PC-9 (cell line): ENCODE measurements around the gene LRRC23. TPM values are rescaled to one million over a fixed set of nuclear protein-coding genes. Genes with fewer than 3 reads are reported as not detected.

Experiments used
- BruUV-seq: library from RNA; stranded (reverse); fragments of 400-500 nt; replicated peaks from 2 replicates; lab custom pipeline; 2021; lab: Mats Ljungman, UMichigan
- CTCF ChIA-PET: fragments of 300-600 bp; sonication (Branson Sonifier 250); formaldehyde crosslinking; loops from one replicate; lab custom pipeline; 2022; ENCODE audit warnings: antibody characterized with exemption; lab: Charles Lee
- POLR2A ChIA-PET: fragments of 300-600 bp; sonication (Branson Sonifier 250); formaldehyde crosslinking; loops from one replicate; lab custom pipeline; 2022; ENCODE audit warnings: antibody characterized with exemption; ENCODE audit not compliant: unreplicated experiment; lab: Charles Lee
- DNase-seq, 2 experiments: peaks; one replicate each; pipeline versions ENCODE4 v3.0.0 to v3.0.0-alpha.2; 2015 to 2022; ENCODE audit warnings: mixed read lengths in 1 of 2
- H2AFZ ChIP-seq: fragments of 200-600 bp; sonication (generic); 2 replicates; pipeline ENCODE4 v1.8.1; 2017; ENCODE audit warnings: antibody characterized with exemption
- H3F3A ChIP-seq: fragments of 200-600 bp; sonication (generic); 2 replicates; pipeline ENCODE4 v1.8.1; 2017; ENCODE audit warnings: antibody characterized with exemption, mild to moderate bottlenecking, low read depth; ENCODE audit not compliant: insufficient read depth
- H3K27ac ChIP-seq: fragments of 200-600 bp; sonication (generic); 2 replicates; pipeline ENCODE4 v1.6.1; 2016; ENCODE audit warnings: mixed run types
- H3K27me3 ChIP-seq: fragments of 200-600 bp; sonication (generic); 2 replicates; pipeline ENCODE4 v1.6.1; 2016; ENCODE audit warnings: low read depth, mixed run types; ENCODE audit not compliant: insufficient read depth
- H3K36me3 ChIP-seq: fragments of 200-600 bp; sonication (generic); 2 replicates; pipeline ENCODE4 v1.6.1; 2016; ENCODE audit warnings: low read depth, mixed run types
- H3K4me1 ChIP-seq: fragments of 200-600 bp; sonication (generic); replicated peaks from 2 replicates; pipeline ENCODE4 v1.6.1; 2016; ENCODE audit warnings: mixed run types; ENCODE audit not compliant: insufficient read depth
- H3K4me2 ChIP-seq: fragments of 200-600 bp; sonication (generic); 2 replicates; pipeline ENCODE4 v1.6.1; 2017; ENCODE audit warnings: mixed run types
- H3K4me3 ChIP-seq: fragments of 200-600 bp; sonication (generic); 2 replicates; pipeline ENCODE4 v1.6.1; 2016; ENCODE audit warnings: mixed run types
- H3K79me2 ChIP-seq: fragments of 200-600 bp; sonication (generic); 2 replicates; pipeline ENCODE4 v1.6.1; 2017; ENCODE audit warnings: low read depth, mixed run types
- H3K9me2 ChIP-seq: fragments of 200-600 bp; sonication (generic); 2 replicates; pipeline ENCODE4 v1.8.1; 2017; ENCODE audit warnings: mild to moderate bottlenecking; ENCODE audit not compliant: insufficient read depth
- H3K9me3 ChIP-seq: fragments of 200-600 bp; sonication (generic); 2 replicates; pipeline ENCODE4 v1.8.1; 2016; ENCODE audit warnings: low read depth; ENCODE audit not compliant: insufficient read depth
- H4K20me1 ChIP-seq: fragments of 200-600 bp; sonication (generic); 2 replicates; pipeline ENCODE4 v1.8.1; 2017; ENCODE audit not compliant: insufficient read depth
- EZH2 ChIP-seq: fragments of 200-600 bp; sonication (generic); IDR thresholded peaks from 2 replicates; pipeline ENCODE4 v1.8.0; 2017; ENCODE audit warnings: antibody characterized with exemption, low read depth
- intact Hi-C: fragments of 100-400 bp; cut with micrococcal nuclease; formaldehyde crosslinking; loops from one replicate; pipeline ENCODE4 v1.10.0; 2022; ENCODE audit not compliant: unreplicated experiment
- total RNA-seq: library from RNA; stranded (reverse); gene quantifications from 2 replicates; pipeline ENCODE4 v1.2.3, GENCODE V29; 2021
- TF ChIP-seq, protein P1 (sequence below): fragments of 200-600 bp; sonication (generic); conservative IDR thresholded peaks from 2 replicates; pipeline ENCODE4 v1.6.1; 2017; ENCODE audit warnings: mixed run types, antibody characterized with exemption, mild to moderate bottlenecking, moderate library complexity

The LRRC23 gene
- total RNA-seq, 1 experiment from 2014 or later, result 29.3 TPM

DNA sequence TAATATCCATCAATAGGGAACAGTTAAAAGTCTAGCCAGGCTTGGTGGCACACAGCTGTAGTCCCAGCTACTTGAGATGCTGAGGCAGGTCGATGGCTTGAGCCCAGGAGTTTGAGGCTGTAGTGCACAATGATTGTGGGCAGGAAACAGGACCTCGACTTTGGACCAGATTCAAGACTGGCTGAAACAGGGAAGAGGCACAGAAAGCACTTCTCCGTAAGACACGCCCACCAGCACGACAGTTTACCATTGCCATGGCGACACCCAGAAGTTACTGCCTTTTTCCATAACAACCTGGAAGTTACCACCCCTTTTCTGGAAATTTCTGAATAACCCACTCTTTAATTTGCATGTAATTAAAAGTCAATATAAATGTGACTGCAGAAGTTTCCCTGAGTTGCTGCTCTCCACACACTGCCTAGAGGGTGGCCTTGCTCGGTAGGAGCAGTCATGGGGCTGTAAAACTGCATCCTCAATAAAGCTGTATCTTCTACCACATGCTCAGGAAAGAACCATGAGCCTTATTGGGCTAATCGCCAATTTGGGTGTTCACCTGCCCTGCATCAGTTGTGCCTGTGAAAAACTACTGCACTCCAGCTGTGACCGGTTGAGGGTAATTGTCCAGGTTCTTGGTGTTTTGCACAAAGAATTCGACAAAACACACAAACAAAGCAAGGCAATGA is 4.6 kb upstream of the LRRC23 start:
- DNase-seq, result no peak
- TF ChIP-seq, protein P1, sequence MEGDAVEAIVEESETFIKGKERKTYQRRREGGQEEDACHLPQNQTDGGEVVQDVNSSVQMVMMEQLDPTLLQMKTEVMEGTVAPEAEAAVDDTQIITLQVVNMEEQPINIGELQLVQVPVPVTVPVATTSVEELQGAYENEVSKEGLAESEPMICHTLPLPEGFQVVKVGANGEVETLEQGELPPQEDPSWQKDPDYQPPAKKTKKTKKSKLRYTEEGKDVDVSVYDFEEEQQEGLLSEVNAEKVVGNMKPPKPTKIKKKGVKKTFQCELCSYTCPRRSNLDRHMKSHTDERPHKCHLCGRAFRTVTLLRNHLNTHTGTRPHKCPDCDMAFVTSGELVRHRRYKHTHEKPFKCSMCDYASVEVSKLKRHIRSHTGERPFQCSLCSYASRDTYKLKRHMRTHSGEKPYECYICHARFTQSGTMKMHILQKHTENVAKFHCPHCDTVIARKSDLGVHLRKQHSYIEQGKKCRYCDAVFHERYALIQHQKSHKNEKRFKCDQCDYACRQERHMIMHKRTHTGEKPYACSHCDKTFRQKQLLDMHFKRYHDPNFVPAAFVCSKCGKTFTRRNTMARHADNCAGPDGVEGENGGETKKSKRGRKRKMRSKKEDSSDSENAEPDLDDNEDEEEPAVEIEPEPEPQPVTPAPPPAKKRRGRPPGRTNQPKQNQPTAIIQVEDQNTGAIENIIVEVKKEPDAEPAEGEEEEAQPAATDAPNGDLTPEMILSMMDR, result no peak
- TF ChIP-seq EZH2, result no peak
- no peak overlapping the region for H3K27ac ChIP-seq
- H3K4me3 ChIP-seq, result no peak overlapping the region
- no peaks in the 10 kb centered on the region for H3K79me2 ChIP-seq
- H4K20me1 ChIP-seq, result no peaks in the 10 kb centered on the region
- H3K9me2 ChIP-seq, result no peaks in the 10 kb centered on the region
- no peak overlapping the region for H3K4me2 ChIP-seq
- H3K36me3 ChIP-seq, result no peaks in the 10 kb centered on the region
- CTCF ChIA-PET, result no interaction called here
- no peaks in the 10 kb centered on the region for H3K27me3 ChIP-seq
- POLR2A ChIA-PET, result no interaction called here
- BruUV-seq, result no TSS peak
- intact Hi-C loops, result no loop called here
- H3K4me1 ChIP-seq, result peaks cover 25% of the 10 kb centered on the region
- H2AFZ ChIP-seq, result no peak overlapping the region
- H3F3A ChIP-seq, result peaks cover 28% of the 10 kb centered on the region; the same call in 1 of the 2 replicates
- no peaks in the 10 kb centered on the region for H3K9me3 ChIP-seq

DNA sequence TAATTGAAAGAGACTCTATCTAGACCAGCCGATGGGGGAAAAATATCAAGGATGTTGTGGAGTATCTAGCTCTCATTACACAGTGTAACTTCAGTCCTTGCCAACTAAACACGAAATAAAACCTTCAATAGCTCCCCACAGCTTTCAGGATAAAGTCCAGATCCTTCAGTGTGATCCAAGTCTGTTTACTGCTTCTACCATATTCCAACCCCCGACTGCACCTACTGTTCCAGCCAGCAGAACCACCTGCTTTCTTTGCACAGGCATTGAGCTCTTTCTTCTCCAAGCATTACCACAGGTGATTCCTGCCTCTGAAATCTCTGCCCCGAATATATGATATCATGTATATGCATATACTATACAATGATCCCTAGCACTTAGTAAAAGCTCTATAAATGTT is 2.2 kb upstream of the LRRC23 start:
- H3K27me3 ChIP-seq, result no peaks in the 10 kb centered on the region
- intact Hi-C loops, result no loop called here
- no peaks in the 10 kb centered on the region for H3K9me2 ChIP-seq
- TF ChIP-seq, protein P1, result no peak
- TF ChIP-seq EZH2, result no peak
- no peaks in the 10 kb centered on the region for H3K9me3 ChIP-seq
- H3K27ac ChIP-seq, result no peak overlapping the region
- peaks cover 35% of the 10 kb centered on the region; the same call in 1 of the 2 replicates for H3F3A ChIP-seq
- no peak overlapping the region for H3K4me2 ChIP-seq
- no peaks in the 10 kb centered on the region for H4K20me1 ChIP-seq
- peaks cover 22% of the 10 kb centered on the region for H3K4me1 ChIP-seq
- no TSS peak for BruUV-seq
- DNase-seq, result no peak
- H2AFZ ChIP-seq, result no peak overlapping the region
- CTCF ChIA-PET, result interaction anchor here (0.5 to 2.2 kb wide), 4 partner anchors 11 to 751 kb away, joined by 3 to 14 read pairs (median 8); no protein-coding TSS in a partner anchor
- POLR2A ChIA-PET, result interaction anchor here (0.6 kb wide), 1 partner anchor 302 kb away, joined by 3 read pairs; no protein-coding TSS in a partner anchor
- H3K4me3 ChIP-seq, result no peak overlapping the region
- H3K79me2 ChIP-seq, result no peaks in the 10 kb centered on the region
- H3K36me3 ChIP-seq, result no peaks in the 10 kb centered on the region

- H3K36me3 ChIP-seq, result no peaks in the 10 kb centered on the region
- peaks cover 22% of the 10 kb centered on the region for H3K4me1 ChIP-seq
- H3K9me2 ChIP-seq, result no peaks in the 10 kb centered on the region
- peak overlapping the region; percentile 97 for H2AFZ ChIP-seq
- no peaks in the 10 kb centered on the region for H4K20me1 ChIP-seq
- intact Hi-C loops, result loop anchor here (2.0 kb wide), 1 partner anchor 51 kb away; the partner anchor contains the start of gene USP5
- peak in 1 of 2 experiments; percentile 84 for DNase-seq
- peak overlapping the region; percentile 97 for H3K4me2 ChIP-seq
- ChIA-PET CTCF (interaction anchor here (0.8 to 2.2 kb wide), 2 partner anchors 12 to 31 kb away, joined by 3 to 7 read pairs; partner anchors contain the start of gene SPSB2), POLR2A (interaction anchor here (0.8 kb wide), 1 partner anchor 57 kb away, joined by 9 read pairs; no protein-coding TSS in a partner anchor)
- no peaks in the 10 kb centered on the region for H3K79me2 ChIP-seq
- TF ChIP-seq EZH2, result no peak
- TF ChIP-seq, protein P1, result no peak
- H3K27ac ChIP-seq, result 0 out of 2 replicates have a peak overlapping the region, but pooled peaks have one; percentile 1
- BruUV-seq, result no TSS peak
- H3K9me3 ChIP-seq, result no peaks in the 10 kb centered on the region
- H3K27me3 ChIP-seq, result no peaks in the 10 kb centered on the region
- peak overlapping the region; percentile 86; the same call in 1 of the 2 replicates for H3K4me3 ChIP-seq
- peaks cover 35% of the 10 kb centered on the region; the same call in 1 of the 2 replicates for H3F3A ChIP-seq
Observed at GRCh38 chr12:6903722-6904121, 900 bp upstream of the LRRC23 start.
